Activated CD8-positive, alpha-beta memory T cell treated with anti-CD3 and anti-CD28 coated beads for 1 hour (primary cell): ENCODE measurements around the gene SASS6.

ENCODE experiments used
- DNase-seq, 2 donors: peaks; one replicate each; pipeline ENCODE4 v3.0.0-alpha.2; 2020; ENCODE audit warnings: low read depth in 1 of 2; ENCODE audit errors: extremely low read depth in 1 of 2

Gene SASS6, protein sequence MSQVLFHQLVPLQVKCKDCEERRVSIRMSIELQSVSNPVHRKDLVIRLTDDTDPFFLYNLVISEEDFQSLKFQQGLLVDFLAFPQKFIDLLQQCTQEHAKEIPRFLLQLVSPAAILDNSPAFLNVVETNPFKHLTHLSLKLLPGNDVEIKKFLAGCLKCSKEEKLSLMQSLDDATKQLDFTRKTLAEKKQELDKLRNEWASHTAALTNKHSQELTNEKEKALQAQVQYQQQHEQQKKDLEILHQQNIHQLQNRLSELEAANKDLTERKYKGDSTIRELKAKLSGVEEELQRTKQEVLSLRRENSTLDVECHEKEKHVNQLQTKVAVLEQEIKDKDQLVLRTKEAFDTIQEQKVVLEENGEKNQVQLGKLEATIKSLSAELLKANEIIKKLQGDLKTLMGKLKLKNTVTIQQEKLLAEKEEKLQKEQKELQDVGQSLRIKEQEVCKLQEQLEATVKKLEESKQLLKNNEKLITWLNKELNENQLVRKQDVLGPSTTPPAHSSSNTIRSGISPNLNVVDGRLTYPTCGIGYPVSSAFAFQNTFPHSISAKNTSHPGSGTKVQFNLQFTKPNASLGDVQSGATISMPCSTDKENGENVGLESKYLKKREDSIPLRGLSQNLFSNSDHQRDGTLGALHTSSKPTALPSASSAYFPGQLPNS

GRCh38 chr1:100132566-100133477, at the start of gene SASS6, which contains the start of gene TRMT13:
Gene SASS6 (minus strand): TSS chr1:100132930. CDS start chr1:100132814, 116 bp downstream.
Gene TRMT13 (plus strand): TSS chr1:100133163. CDS start chr1:100133169, 6 bp downstream.
- DNase-seq, result peak; percentile 85 to 88

DNA sequence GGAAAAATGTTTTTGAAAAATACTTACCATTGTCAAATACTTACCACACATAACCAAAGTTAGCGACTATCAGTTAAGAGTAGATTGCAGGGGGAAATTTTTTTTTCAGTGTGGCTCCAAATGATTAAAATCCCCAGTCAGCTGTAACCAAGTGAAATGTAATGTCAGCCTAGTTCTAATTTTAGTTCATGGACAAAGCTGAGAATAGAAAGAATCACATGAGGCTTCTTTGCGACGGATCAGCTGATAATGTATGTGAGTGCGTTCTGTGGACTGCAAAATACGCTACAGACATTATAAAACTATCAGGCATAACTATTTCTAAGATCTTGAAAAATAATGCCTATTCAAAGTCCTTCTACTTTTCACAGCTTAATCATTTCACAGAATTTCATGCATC, 45.4 kb upstream of the SASS6 start, which contains the start of gene LRRC39:
Gene LRRC39 (minus strand): TSS at position 166 of the 400 bp plus-strand sequence. CDS start 9,740 bp downstream, outside the sequence.
- DNase-seq, result no peak

DNA sequence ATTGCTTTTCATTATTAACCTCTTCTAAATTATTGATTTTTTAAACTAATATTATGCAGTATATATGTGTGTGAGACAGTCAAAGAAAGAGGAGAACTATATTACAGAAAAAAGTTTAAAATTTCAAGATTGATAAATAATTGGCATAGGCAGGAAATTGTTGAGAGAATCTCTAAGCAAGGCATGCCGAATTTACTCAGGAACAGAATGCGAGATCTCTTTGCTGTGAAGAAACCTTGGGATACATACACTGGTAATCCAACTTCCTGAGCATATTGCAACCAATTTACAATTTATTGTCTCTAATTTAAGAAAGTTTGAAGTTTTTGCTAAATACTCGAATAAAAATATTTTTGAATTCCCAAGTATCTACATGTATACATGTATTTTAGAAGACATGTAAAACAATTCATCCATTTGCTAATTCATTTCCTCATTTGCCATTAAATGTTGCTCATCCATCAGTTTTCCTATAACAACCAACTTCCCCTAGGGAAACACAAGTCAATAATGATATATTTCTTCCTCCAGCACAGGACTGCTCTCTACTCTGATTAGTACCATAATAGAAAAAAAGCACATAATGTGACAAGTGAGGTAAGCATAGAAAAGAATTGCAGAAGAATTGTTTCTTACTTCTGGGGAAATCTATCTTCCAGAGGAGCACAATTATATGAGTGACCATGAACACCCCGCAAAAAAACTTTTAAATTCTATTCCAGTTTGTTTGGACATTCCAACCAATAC, 44.7 kb upstream of the SASS6 start:
- no peak for DNase-seq

DNA sequence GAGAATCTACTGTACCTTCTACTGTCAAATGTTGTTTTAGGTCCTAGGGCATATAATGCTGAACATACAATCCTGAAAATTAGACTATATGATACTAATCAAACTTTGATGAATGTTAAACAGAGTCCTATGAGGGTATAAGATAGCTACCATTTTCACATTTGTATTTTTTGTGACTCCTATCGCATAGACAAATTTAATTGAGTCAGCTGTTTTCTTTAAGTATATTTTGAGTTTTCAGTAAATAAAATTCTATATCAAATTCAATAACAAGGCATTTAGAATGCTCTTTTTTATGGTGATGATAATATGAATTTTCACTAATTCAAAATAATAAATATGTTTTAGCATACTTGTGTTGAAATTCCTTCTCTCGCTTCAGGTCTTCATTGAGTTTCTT, 35.3 kb upstream of the SASS6 start:
- DNase-seq, result no peak

DNA sequence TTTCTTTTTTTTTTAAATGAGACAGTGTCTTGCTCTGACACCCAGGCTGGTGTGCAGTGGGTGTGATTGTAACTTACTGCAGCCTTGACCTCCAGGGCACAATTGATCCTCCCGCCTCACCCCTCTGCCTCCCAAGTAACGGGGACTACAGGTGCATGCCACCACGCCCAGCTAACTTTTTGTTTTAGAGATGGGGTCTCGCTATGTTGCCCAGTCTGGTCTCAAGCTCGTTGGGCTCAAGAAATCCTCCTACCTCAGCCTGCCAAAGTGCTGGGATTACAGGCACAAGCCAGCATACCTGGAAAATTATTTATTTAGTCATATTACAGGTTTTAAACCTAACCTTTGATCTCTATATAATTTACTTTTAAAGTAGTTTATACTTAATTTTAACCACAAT, 32.0 kb upstream of the SASS6 start:
- DNase-seq, result no peak

DNA sequence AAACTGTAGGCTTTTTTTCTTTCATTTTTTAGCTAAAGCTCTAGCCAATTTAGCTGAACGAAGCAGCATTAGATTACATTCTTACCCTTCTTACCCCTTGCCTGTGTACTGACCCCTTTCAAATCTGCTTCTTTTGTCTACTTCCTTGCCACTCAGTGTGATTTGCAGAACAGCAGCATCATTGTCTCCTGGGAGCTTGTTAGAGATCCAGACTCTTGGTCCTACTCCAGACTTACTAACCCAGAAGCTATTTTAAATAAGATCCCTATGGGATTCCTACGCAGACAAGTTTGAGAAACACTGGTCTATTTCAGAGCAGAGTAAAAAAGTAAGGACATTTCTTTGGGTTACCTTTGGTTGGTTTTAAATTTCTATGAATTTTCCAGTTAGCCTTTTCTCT, 31.5 kb upstream of the SASS6 start:
- no peak for DNase-seq

DNA sequence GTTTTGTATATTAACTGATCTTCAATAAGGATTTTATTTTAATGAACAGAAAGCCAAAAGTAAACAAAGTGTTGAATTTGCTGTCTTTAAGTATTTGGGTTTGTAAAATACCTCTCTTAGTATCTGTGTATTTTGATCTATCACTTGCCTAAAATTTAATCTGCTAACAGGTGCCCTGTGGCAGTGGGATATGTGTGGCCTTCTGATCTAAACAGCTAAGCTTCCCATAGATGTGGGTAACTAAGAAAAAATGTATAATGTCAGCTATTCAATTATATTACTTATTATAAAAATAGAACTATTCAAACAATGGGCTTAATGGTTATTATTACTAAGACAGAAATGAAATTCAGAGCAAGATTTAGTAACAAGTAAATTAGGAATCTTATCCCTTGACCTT, 30.2 kb upstream of the SASS6 start:
- DNase-seq, result no peak

DNA sequence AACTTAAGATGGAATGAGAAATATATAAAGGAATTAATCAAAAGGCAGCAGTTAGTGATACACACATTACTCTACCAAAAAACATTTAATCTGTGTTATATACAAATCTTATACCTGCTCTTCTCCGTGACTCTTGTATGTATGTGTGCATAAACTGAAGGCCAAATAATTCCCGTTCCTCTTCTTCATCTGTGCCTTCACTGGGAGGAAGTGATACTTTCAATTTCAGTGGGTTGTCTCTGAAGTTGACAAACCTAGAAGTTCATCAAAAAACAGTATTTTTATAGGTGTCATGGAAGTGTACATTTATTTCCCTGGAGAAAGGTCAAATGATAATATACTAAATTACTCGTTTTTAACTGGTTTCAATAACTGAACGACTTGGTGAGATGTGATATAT, 19.5 kb upstream of the SASS6 start:
- DNase-seq, result no peak

DNA sequence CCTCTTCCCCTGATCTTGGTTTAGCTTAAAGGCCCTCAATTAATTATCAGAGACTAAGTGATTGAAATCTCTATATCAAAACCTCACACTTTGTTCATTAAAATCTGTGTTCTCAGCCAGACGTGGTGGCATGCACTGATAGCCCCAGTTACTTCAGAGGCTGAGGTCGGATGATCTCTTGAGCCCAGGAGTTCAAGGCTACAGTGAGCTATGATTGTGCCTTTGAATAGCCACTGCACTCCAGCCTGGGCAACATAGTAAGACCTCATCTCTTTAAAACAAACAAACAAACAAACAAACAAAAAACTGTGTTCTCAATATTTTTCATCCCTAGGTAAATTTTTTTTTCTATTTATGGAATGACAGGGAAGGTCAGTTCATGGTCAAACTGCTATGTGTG, 18.9 kb upstream of the SASS6 start:
- no peak for DNase-seq

GRCh38 chr1:100147875-100148274, 15.1 kb upstream of the SASS6 start:
- no peak for DNase-seq

DNA sequence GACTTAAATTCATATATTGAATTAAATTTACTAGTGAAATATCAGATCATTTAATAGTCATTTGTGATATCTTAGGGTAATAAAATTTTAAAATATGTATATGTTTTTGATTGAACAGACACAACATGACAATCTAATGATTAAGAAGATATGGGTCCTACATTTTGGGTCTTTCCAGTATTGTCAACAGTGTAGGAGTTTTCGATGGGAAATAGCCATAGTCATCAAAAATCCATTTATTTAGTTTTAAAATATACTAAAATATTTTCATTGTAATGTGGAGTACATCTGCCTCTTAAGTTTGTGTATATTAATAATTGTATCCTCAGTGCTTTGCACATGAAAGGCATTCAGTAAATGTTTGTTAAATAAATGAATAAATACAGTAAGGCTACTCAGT, 14.2 kb upstream of the SASS6 start:
- no peak for DNase-seq

DNA sequence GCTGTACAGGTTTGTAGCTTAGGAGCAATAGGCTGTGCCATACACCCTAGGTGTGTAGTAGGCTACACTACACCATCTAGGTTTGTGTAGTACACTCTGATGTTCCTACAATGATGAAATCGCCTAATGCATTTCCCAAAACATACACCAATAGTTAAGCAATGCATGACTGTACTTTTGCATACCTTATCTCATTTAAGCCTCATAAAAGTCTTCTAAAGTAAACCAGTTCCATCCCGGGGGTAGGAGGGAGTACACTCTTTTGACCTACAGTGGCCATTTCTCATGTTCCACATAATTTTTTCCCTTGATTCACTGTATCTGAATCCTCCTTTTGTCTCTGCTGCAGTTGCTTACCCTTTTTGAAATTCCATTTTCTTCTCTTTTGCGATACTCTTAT, 12.4 kb upstream of the SASS6 start:
- DNase-seq, result no peak

GRCh38 chr1:100142343-100142742, 9.6 kb upstream of the SASS6 start:
- no peak for DNase-seq

DNA sequence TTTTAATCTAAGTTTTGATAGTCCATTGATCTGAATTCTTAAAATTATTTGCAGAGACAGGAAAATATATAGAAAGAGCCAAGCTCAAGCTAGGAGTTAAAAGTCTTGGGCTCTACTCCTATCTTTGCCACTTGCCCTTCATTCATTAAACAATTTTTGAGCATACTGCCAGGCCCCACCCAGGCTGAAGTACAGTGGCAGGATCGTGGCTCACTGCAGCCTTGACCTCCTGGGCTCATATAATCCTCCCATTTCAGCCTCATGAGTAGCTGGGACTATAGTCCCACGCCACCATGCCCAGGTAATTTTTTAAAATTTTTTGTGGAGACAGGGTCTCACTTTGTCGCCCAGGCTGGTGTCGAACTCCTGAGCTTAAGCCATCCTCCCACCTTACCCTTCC, 8.5 kb upstream of the SASS6 start:
- DNase-seq, result no peak

GRCh38 chr1:100137602-100138001, 4.9 kb upstream of the SASS6 start:
- DNase-seq, result no peak

- DNase-seq, result no peak
Observed at GRCh38 chr1:100134872-100135271, 2.1 kb upstream of the SASS6 start.

- DNase-seq, result no peak
Observed at GRCh38 chr1:100131623-100132022, 1.1 kb downstream of the SASS6 start.

DNA sequence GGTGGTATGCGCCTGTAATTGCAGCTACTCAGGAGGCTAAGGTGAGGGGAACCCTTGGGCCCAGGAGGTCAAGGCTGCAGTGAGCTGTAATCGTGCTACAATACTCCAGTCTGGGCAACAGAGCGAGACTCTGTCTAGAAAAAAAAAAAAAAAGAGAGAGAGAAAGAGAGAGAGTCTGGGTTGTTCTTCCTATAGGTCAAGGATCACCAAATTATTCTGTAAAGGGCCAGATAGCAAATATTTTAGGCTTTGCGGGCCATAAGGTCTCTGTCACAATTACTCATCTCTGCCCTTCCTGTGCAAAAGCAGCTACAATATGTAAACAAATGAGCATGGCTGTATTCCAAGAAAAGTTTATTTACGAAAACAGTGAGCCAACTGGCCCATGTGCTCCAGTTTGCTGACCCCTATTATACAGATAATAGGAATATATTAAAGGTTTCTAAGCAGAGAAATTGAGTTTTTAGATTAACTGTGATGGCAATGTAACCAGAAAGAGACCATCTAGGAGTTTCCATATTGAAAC, 2.1 kb downstream of the SASS6 start:
- no peak for DNase-seq

DNA sequence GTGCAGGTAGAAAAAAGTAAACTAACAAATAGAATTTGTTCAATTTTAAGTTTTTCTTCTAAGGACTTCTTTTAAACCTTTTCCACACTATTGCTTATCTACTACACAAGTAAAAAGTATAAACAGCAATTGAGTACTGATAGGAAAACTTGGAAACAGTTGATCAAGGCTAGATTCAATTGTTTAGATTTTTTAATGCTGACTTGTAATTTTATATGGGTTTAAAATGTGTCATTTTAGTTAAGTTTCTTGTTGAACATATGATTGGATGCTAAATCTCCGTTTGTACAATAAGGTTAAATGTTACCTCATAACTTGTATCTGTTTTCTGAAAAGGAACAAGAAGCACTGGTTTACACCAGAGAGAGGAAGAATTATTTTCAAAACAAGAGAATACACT, 5.5 kb downstream of the SASS6 start:
- DNase-seq, result no peak

DNA sequence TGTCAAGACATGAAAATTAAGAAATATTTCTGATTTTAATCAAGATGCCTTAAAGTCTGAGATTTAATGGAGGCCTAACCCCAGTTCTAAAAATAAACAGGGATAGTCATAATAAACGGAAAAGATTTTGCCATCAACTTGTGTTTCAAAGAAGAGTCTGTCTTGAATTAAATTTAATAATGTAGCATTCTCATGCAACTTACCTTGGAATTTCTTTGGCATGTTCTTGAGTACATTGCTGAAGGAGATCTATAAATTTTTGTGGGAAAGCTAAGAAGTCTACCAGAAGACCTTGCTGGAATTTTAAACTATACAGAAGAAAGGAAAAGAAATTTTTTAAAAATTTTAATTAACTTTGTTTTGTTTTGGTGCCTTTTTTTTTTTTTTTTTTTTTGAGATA, 10.6 kb downstream of the SASS6 start:
- DNase-seq, result no peak
